Thoracic aorta (tissue), 2 donors: Measurements from ENCODE around the gene PLXNA3. TPM values are rescaled to one million over a fixed set of nuclear protein-coding genes. Genes with fewer than 3 reads are reported as not detected.

ENCODE experiments used
- ATAC-seq: fragments of 150-250 bp; one replicate; pipeline ENCODE4 v1.8.0; 2017; ENCODE audit warnings: low read depth; ENCODE audit not compliant: insufficient number of reproducible peaks, low FRiP score
- DNase-seq: peaks from one replicate; pipeline ENCODE4 v3.0.0-alpha.2; 2020; ENCODE audit warnings: low spot score
- H3K27ac ChIP-seq, 2 donors: fragments of 200-600 bp; sonication (generic); 1 replicate in 1 of 2; 2 replicates in 1 of 2; pipeline ENCODE4 v1.5.1; 2016; ENCODE audit warnings: mild to moderate bottlenecking in 2 of 2, moderate library complexity in 2 of 2
- H3K27me3 ChIP-seq: fragments of 200-600 bp; sonication (generic); replicated peaks from 2 replicates; pipeline ENCODE4 v1.6.0; 2016; ENCODE audit warnings: mild to moderate bottlenecking; ENCODE audit not compliant: insufficient read depth
- H3K36me3 ChIP-seq: fragments of 200-600 bp; sonication (generic); one replicate; pipeline ENCODE4 v1.5.1; 2016
- H3K4me1 ChIP-seq, 2 donors: fragments of 200-600 bp; sonication (generic); 1 replicate in 1 of 2; 2 replicates in 1 of 2; pipeline versions ENCODE4 v1.5.1 to v1.6.0; 2016; ENCODE audit warnings: low read depth in 2 of 2, mild to moderate bottlenecking in 1 of 2; ENCODE audit not compliant: control insufficient read depth in 1 of 2
- H3K4me3 ChIP-seq: fragments of 200-600 bp; sonication (generic); 2 replicates; pipeline ENCODE4 v1.5.1; 2016; ENCODE audit warnings: mild to moderate bottlenecking
- H3K9me3 ChIP-seq: fragments of 200-600 bp; sonication (generic); 2 replicates; pipeline ENCODE4 v1.5.1; 2016
- total RNA-seq, 2 donors: library from RNA; depleted of rRNA; stranded (reverse); fragments of >200 nt; gene quantifications; one replicate each; pipeline versions ENCODE4 v1.1.0 to v1.2.3, GENCODE V29; 2016
- TF ChIP-seq, protein P1 (sequence below): fragments of 200-600 bp; sonication (generic); IDR thresholded peaks from one replicate; pipeline ENCODE4 v1.5.1; 2019; ENCODE audit warnings: antibody characterized with exemption

PLXNA3 gene
- total RNA-seq, 2 donors from 2014 or later: 39.3 to 40.9 TPM

DNA sequence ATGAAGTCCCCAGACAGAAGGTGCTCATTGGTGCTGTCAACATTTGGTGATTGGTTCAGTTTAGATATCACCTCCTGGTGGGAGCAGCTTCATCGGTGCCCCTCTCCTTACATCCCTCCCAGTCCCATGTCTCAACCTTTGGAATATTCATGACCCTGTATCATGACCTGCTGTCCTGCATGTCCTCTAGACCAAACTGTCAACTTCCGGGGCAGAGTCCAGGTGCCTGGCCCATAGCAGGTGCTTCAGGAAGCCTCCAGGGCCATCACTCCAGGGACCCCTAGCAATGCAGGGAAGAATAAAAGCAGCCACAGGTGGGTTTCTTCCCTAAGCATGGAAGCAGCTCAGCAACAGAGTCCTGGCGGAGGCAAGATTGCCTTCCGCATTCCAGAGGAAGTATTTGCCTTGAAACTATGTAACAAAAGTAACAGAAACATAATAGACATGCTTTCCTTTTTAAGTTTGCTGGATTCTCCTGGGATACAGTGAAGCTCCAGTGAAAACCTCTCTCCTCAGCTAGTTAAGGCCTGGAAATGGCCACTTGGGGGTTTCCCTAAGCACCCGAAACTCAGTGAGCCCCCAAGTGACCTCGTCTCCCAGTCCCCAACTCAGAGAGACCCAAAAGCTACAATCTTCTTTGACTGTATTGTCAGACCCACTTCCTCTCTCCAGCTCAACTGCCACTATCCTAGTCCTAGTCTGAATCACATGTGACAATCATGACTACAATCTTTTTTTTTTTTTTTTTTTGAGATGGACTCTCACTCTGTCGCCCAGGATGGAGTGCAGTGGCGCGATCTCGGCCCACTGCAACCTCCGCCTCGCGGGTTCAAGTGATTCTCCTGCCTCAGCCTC, 30.9 kb upstream of the PLXNA3 start:
- ATAC-seq (no peak), DNase-seq (no peak)
- H3K4me1 ChIP-seq: peaks cover 5 to 27% of the 10 kb centered on the region in 2 donors
- H3K4me3 ChIP-seq: peak overlapping the region; percentile 85
- H3K9me3 ChIP-seq: no peaks in the 10 kb centered on the region
- TF ChIP-seq, protein P1, sequence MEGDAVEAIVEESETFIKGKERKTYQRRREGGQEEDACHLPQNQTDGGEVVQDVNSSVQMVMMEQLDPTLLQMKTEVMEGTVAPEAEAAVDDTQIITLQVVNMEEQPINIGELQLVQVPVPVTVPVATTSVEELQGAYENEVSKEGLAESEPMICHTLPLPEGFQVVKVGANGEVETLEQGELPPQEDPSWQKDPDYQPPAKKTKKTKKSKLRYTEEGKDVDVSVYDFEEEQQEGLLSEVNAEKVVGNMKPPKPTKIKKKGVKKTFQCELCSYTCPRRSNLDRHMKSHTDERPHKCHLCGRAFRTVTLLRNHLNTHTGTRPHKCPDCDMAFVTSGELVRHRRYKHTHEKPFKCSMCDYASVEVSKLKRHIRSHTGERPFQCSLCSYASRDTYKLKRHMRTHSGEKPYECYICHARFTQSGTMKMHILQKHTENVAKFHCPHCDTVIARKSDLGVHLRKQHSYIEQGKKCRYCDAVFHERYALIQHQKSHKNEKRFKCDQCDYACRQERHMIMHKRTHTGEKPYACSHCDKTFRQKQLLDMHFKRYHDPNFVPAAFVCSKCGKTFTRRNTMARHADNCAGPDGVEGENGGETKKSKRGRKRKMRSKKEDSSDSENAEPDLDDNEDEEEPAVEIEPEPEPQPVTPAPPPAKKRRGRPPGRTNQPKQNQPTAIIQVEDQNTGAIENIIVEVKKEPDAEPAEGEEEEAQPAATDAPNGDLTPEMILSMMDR: no peak
- H3K36me3 ChIP-seq: no peaks in the 10 kb centered on the region
- H3K27ac ChIP-seq: peak overlapping the region in 1 of 2 donors; percentile 44
- no peaks in the 10 kb centered on the region for H3K27me3 ChIP-seq

DNA sequence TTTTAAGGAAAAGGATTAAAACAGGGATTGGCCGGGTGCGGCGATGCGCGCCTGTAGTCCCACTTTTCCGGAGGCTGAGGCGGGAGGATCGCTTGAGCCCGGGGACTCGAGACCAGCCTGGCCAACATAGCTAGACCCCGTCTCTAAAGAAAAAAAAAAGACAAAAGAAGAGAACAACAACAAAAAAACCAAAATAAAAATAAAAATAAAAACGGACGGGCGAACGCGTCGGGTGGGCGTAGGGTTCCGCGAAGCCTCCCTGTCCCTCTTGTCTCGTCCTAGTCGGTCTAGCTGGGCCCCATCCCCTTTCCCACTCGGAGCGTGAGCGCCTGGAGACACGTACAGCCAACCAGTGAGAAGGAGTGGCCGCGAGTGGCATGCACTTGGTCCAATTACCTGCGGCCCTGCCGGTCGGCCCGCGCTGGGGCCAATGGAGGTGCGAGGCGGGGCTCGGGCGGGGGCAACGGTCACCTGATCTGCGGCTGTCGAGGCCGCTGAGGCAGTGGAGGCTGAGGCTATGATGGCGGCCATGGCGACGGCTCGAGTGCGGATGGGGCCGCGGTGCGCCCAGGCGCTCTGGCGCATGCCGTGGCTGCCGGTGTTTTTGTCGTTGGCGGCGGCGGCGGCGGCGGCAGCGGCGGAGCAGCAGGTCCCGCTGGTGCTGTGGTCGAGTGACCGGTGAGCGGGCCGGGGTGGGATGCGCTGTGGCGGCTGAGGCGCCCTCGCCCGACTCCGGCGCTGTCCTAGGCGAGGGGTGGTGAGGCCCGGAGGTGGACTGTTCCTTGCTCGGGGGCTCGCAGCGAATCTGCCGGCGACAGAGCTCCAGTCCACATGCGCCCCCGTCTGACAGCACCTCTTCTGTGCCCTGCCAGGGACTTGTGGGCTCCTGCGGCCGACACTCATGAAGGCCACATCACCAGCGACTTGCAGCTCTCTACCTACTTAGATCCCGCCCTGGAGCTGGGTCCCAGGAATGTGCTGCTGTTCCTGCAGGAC, 29.6 kb upstream of the PLXNA3 start, which contains the start of gene ATP6AP1:
Gene ATP6AP1 (plus strand): TSS at position 502 of the 996 bp plus-strand sequence. CDS start 16 bp downstream, at position 518.
- H3K27ac ChIP-seq: peak within 1 kb of the TSS; percentile 38 to 67
- H3K4me1 ChIP-seq: peaks cover 5 to 27% of the 10 kb centered on the region in 2 donors
- H3K4me3 ChIP-seq: peak within 1 kb of the TSS; percentile 85
- no peaks in the 10 kb centered on the region for H3K9me3 ChIP-seq
- TF ChIP-seq, protein P1: no peak
- H3K27me3 ChIP-seq: no peaks in the 10 kb centered on the region
- no peaks in the 10 kb centered on the region for H3K36me3 ChIP-seq
- ATAC-seq (peak; percentile 77), DNase-seq (peak; percentile 68)

DNA sequence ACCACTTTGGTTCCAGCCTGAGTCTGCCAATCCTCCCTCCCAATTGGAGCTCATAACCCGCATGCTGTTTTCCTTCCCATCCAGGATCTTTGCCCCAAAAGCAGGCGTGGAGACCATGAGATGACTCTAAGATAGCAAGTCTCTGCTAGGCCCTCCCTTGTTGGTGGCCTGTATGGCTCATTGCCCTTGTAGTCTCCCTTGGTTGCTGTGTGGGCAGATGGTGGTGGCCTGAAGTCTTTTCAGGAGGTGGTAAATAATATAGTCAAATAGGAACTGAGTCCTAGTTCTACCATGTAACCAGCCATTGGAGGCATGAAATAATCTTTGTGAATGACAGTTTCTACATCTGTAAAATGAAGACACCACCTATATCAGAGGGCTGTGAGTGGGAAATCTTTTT, 28.4 kb upstream of the PLXNA3 start:
- no peaks in the 10 kb centered on the region for H3K9me3 ChIP-seq
- ATAC-seq (no peak), DNase-seq (no peak)
- TF ChIP-seq, protein P1: no peak
- H3K4me1 ChIP-seq: peaks cover 5 to 27% of the 10 kb centered on the region in 2 donors
- no peaks in the 10 kb centered on the region for H3K36me3 ChIP-seq
- no peak overlapping the region for H3K27ac ChIP-seq
- H3K4me3 ChIP-seq: peak overlapping the region; percentile 85
- no peaks in the 10 kb centered on the region for H3K27me3 ChIP-seq

GRCh38 chrX:154430479-154430878, 27.6 kb upstream of the PLXNA3 start:
- no peak for DNase-seq
- H3K27ac ChIP-seq: peak overlapping the region in 1 of 2 donors; percentile 30
- no peaks in the 10 kb centered on the region for H3K36me3 ChIP-seq
- H3K9me3 ChIP-seq: no peaks in the 10 kb centered on the region
- TF ChIP-seq, protein P1: no peak
- H3K27me3 ChIP-seq: no peaks in the 10 kb centered on the region
- no peak for ATAC-seq
- H3K4me1 ChIP-seq: peaks cover 5 to 27% of the 10 kb centered on the region in 2 donors
- no peak overlapping the region for H3K4me3 ChIP-seq

GRCh38 chrX:154430916-154431315, 27.2 kb upstream of the PLXNA3 start:
- TF ChIP-seq, protein P1: no peak
- H3K27ac ChIP-seq: peak overlapping the region in 1 of 2 donors; percentile 30
- H3K36me3 ChIP-seq: no peaks in the 10 kb centered on the region
- H3K4me1 ChIP-seq: peaks cover 5 to 27% of the 10 kb centered on the region in 2 donors
- no peak overlapping the region for H3K4me3 ChIP-seq
- no peaks in the 10 kb centered on the region for H3K27me3 ChIP-seq
- DNase-seq (no peak), ATAC-seq (no peak)
- no peaks in the 10 kb centered on the region for H3K9me3 ChIP-seq
